Measurements from ENCODE around the gene TUBGCP4. TPM values are rescaled to one million over a fixed set of nuclear protein-coding genes. Genes with fewer than 3 reads are reported as not detected.

The TUBGCP4 gene
- total and polyA plus RNA-seq, 9 of the 15 experiments (the other 6 are each of a cell fraction or from before 2014, with no cell fraction given), result 10.7 to 50.2 (median 29.6) TPM

DNA sequence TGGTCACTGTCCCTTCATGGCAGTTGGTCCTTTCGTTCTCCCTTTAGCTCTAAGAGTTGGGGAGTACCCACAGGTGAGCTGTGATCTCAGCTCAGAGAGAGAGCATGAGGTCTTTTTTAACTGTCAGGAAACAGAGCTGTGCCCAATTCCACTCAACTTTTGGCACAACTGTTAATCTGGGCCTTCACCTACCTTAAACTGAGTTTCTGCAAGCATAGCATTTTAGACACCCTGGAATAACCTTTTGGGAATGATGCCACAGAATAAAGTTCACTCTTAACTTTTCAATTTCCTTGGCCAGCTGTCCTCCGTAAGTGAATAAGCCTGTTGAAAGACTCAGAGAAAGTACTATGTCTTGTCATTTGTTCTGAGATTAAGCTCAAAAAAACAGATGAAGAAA lies 35.9 kb downstream of the TUBGCP4 start:
- TF ChIP-seq HOXB6 (CRISPR knock-in tag; IDR thresholded peaks at IDR 0.05; ENCODE audit: borderline replicate concordance) (no peak), MAFG (tag; conservative IDR thresholded peaks at IDR 0.05) (0 out of 2 replicates have a peak, but pooled peaks have one; percentile 12), SETDB1 (IDR thresholded peaks at IDR 0.05; ENCODE audit: low read length) (no peak), ZNF316 (IDR thresholded peaks at IDR 0.05) (peak; percentile 47; the same call in 1 of the 2 replicates)
- CTCF ChIA-PET (ENCODE audit: low intra/inter-chr PET ratio), result no interaction called here
- Histone ChIP-seq H3K9ac (ENCODE audit: insufficient read depth in 1 of 2, low read depth in 2 of 2, low read length in 2 of 2) (no peak overlapping the region), H3K9me1 (ENCODE audit: control insufficient read depth, insufficient read depth, low read length) (no peaks in the 10 kb centered on the region), H3K79me2 (ENCODE audit: control insufficient read depth, insufficient read depth, low read length) (no peaks in the 10 kb centered on the region), H3K9me3 (replicated peaks; ENCODE audit: control insufficient read depth, insufficient read depth, low read depth, low read length) (no peaks in the 10 kb centered on the region), H3K4me2 (ENCODE audit: insufficient read depth, low read length) (no peak overlapping the region), H4K20me1 (replicated peaks; ENCODE audit: control insufficient read depth, insufficient read depth, low read length) (no peaks in the 10 kb centered on the region), H3K36me3 (ENCODE audit: control insufficient read depth, insufficient read depth, low read length) (peaks cover 92% of the 10 kb centered on the region), H3K27me3 (ENCODE audit: control insufficient read depth in 2 of 2, insufficient read depth in 2 of 2, low read length in 2 of 2) (no peaks in the 10 kb centered on the region), H2AFZ (ENCODE audit: low read depth, low read length) (no peak overlapping the region), H3K4me1 (replicated peaks in 1 of 2; ENCODE audit: control insufficient read depth in 2 of 2, insufficient read depth in 2 of 2, low read length in 2 of 2) (peaks cover 0 to 26% of the 10 kb centered on the region in 2 experiments; a peak in 2 of 5 replicates), H3K4me3 (no peak overlapping the region), H3K27ac (ENCODE audit: extremely low read depth, low read depth, low read length) (no peak overlapping the region)
- POLR2A ChIA-PET, result interaction anchor here (1.0 to 1.1 kb wide), 2 partner anchors 9 to 370 kb away, joined by 3 read pairs; partner anchors contain the start of gene ELL3
- WGBS (ENCODE audit: insufficient coverage, low coverage, missing lambda C conversion rate), result 94% methylated on average over 2 of the region's 2 CpGs
- FAIRE-seq (no peak), DNase-seq (ENCODE audit: extremely low read depth in 1 of 4, low spot score in 3 of 4) (no peak), ATAC-seq (no peak)
- in situ Hi-C loops (cut with MboI), result no loop called here
- BruUV-seq (replicated peaks), result no TSS peak
- intact Hi-C loops (cut with micrococcal nuclease), result no loop called here

DNA sequence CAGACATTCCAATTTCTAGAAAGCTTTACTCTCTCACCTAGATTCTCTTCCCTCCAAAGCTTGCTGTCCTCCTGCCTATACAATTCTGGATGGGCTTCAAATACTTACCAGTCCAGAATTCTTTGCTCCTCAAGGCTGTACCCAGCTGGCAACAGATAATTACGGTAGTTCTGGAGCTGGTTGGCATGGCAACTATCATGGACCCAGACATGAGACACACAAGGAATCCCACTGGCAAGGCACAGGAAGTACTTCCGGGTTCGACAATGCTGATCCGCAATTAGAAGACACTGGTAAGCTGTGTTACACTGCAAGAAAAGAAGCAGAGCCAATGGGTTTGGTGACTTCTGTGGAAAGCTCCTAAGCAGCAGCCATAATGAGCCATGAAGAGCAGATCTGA lies 37.9 kb downstream of the TUBGCP4 start:
- ChIA-PET CTCF (ENCODE audit: low intra/inter-chr PET ratio) (no interaction called here), POLR2A (interaction anchor here (0.7 to 1.1 kb wide), 2 partner anchors 8 to 1632 kb away, joined by 3 read pairs; no protein-coding TSS in a partner anchor)
- Histone ChIP-seq H4K20me1 (replicated peaks; ENCODE audit: control insufficient read depth, insufficient read depth, low read length) (no peaks in the 10 kb centered on the region), H3K4me2 (ENCODE audit: insufficient read depth, low read length) (no peak overlapping the region), H3K4me3 (no peak overlapping the region), H3K9me3 (replicated peaks; ENCODE audit: control insufficient read depth, insufficient read depth, low read depth, low read length) (no peaks in the 10 kb centered on the region), H3K9me1 (ENCODE audit: control insufficient read depth, insufficient read depth, low read length) (no peaks in the 10 kb centered on the region), H3K4me1 (replicated peaks in 1 of 2; ENCODE audit: control insufficient read depth in 2 of 2, insufficient read depth in 2 of 2, low read length in 2 of 2) (peaks cover 0 to 26% of the 10 kb centered on the region in 2 experiments; a peak in 2 of 5 replicates), H3K36me3 (ENCODE audit: control insufficient read depth, insufficient read depth, low read length) (peaks cover 91% of the 10 kb centered on the region), H3K27ac (ENCODE audit: extremely low read depth, low read depth, low read length) (peak overlapping the region; percentile 21; the same call in 1 of the 3 replicates), H3K27me3 (ENCODE audit: control insufficient read depth in 2 of 2, insufficient read depth in 2 of 2, low read length in 2 of 2) (no peaks in the 10 kb centered on the region), H3K9ac (ENCODE audit: insufficient read depth in 1 of 2, low read depth in 2 of 2, low read length in 2 of 2) (no peak overlapping the region), H2AFZ (ENCODE audit: low read depth, low read length) (no peak overlapping the region), H3K79me2 (ENCODE audit: control insufficient read depth, insufficient read depth, low read length) (no peaks in the 10 kb centered on the region)
- WGBS (ENCODE audit: insufficient coverage, low coverage, missing lambda C conversion rate), result 59% methylated on average over 4 of the region's 4 CpGs
- intact Hi-C loops (cut with micrococcal nuclease), result no loop called here
- FAIRE-seq (no peak), ATAC-seq (no peak), DNase-seq (ENCODE audit: extremely low read depth in 1 of 4, low spot score in 3 of 4) (peak; percentile 23 to 34 (median 34))
- in situ Hi-C loops (cut with MboI), result no loop called here
- no TSS peak for BruUV-seq (replicated peaks)
- peak; percentile 34; the same call in 1 of the 2 replicates for TF ChIP-seq NR2C1 (IDR thresholded peaks at IDR 0.05)
- peak; percentile 77 for TF ChIP-seq NR2C1 (tag; IDR thresholded peaks at IDR 0.05)
- TF ChIP-seq ELF1 (tag; IDR thresholded peaks at IDR 0.05), result 0 out of 2 replicates have a peak, but pooled peaks have one; percentile 25
- 0 out of 2 replicates have a peak, but pooled peaks have one; percentile 27 for TF ChIP-seq GABPA (tag; conservative IDR thresholded peaks at IDR 0.05; ENCODE audit: low read depth)
- TF ChIP-seq GATA2 (CRISPR knock-in tag; IDR thresholded peaks at IDR 0.05), result no peak
- TF ChIP-seq ELK3 (CRISPR knock-in tag; IDR thresholded peaks at IDR 0.05), result no peak
- no peak for TF ChIP-seq ZNF408 (CRISPR knock-in tag; IDR thresholded peaks at IDR 0.05; ENCODE audit: low read depth)
- no peak for TF ChIP-seq SAFB2 (IDR thresholded peaks at IDR 0.05; ENCODE audit: borderline replicate concordance, low read depth, low read length, severe bottlenecking)
- peak; percentile 88 for TF ChIP-seq RFX1 (IDR thresholded peaks at IDR 0.05)

Data from K562 (cell line).